ENCODE data around the gene MDM4. TPM values are rescaled to one million over a fixed set of nuclear protein-coding genes. Genes with fewer than 3 reads are reported as not detected.

MDM4 gene
- total RNA-seq, 4 donors from 2014 or later = 64.3 to 140 (median 109) TPM

- no peak overlapping the region for H3K4me3 ChIP-seq
- H3K4me1 ChIP-seq = peaks cover 0 to 9% (median 2%) of the 10 kb centered on the region in 4 donors
- TF ChIP-seq CTCF (IDR thresholded peaks at IDR 0.05) = no peak
- no peak for TF ChIP-seq EP300 (IDR thresholded peaks at IDR 0.05; ENCODE audit: low read depth)
- no peak for TF ChIP-seq POLR2AphosphoS5 (IDR thresholded peaks at IDR 0.05)
- TF ChIP-seq POLR2A (IDR thresholded peaks at IDR 0.05) = no peak
- H3K9me3 ChIP-seq = no peaks in the 10 kb centered on the region
- in situ Hi-C loops (cut with MboI; ENCODE audit: low pct_ligation_motif_present in 1 of 4, low pct_unique_long_range_greater_than_20kb in 1 of 4, low sequenced_read_pairs in 3 of 4) (no loop called here), intact Hi-C loops (cut with DNase I; ENCODE audit: low total_unique reads) (no loop called here)
- no peaks in the 10 kb centered on the region for H3K27me3 ChIP-seq
- DNase-seq = no peak
- WGBS, 2 donors (ENCODE audit: low coverage in 1 of 2) = 71 to 88% methylated on average over 3 of the region's 3 CpGs
- no peak overlapping the region for H3K27ac ChIP-seq
- no peaks in the 10 kb centered on the region for H3K36me3 ChIP-seq
These were observed 75.4 kb downstream of the MDM4 start for GRCh38 chr1:204591473-204592090.

GRCh38 chr1:204592246-204592948 is 76.2 kb downstream of the MDM4 start:
- intact Hi-C loops (cut with DNase I; ENCODE audit: low total_unique reads) = no loop called here
- TF ChIP-seq POLR2AphosphoS5 (IDR thresholded peaks at IDR 0.05) (no peak), CTCF (IDR thresholded peaks at IDR 0.05) (no peak), POLR2A (IDR thresholded peaks at IDR 0.05) (no peak), EP300 (IDR thresholded peaks at IDR 0.05; ENCODE audit: low read depth) (no peak)
- Histone ChIP-seq H3K4me3 (no peak overlapping the region), H3K27ac (no peak overlapping the region), H3K36me3 (no peaks in the 10 kb centered on the region), H3K4me1 (peaks cover 0 to 9% (median 2%) of the 10 kb centered on the region in 4 donors), H3K27me3 (no peaks in the 10 kb centered on the region), H3K9me3 (no peaks in the 10 kb centered on the region)
- 44 to 46% methylated on average over 5 to 10 of the region's 10 CpGs for WGBS, 2 donors (ENCODE audit: low coverage in 1 of 2)
- no peak for DNase-seq
- in situ Hi-C loops (cut with MboI; ENCODE audit: low pct_ligation_motif_present in 1 of 4, low pct_unique_long_range_greater_than_20kb in 1 of 4, low sequenced_read_pairs in 3 of 4) = no loop called here

GRCh38 chr1:204598319-204598969 is 82.2 kb downstream of the MDM4 start:
- H3K36me3 ChIP-seq = no peaks in the 10 kb centered on the region
- H3K9me3 ChIP-seq = no peaks in the 10 kb centered on the region
- TF ChIP-seq POLR2AphosphoS5 (IDR thresholded peaks at IDR 0.05) = no peak
- TF ChIP-seq POLR2A (IDR thresholded peaks at IDR 0.05) = no peak
- TF ChIP-seq CTCF (IDR thresholded peaks at IDR 0.05) = no peak
- no peak for TF ChIP-seq EP300 (IDR thresholded peaks at IDR 0.05; ENCODE audit: low read depth)
- no peak overlapping the region for H3K27ac ChIP-seq
- WGBS, 2 donors (ENCODE audit: low coverage in 1 of 2) = 75 to 82% methylated on average over 2 to 4 of the region's 4 CpGs
- H3K27me3 ChIP-seq = no peaks in the 10 kb centered on the region
- DNase-seq = no peak
- in situ Hi-C loops (cut with MboI; ENCODE audit: low pct_ligation_motif_present in 1 of 4, low pct_unique_long_range_greater_than_20kb in 1 of 4, low sequenced_read_pairs in 3 of 4) (no loop called here), intact Hi-C loops (cut with DNase I; ENCODE audit: low total_unique reads) (no loop called here)
- no peaks in the 10 kb centered on the region for H3K4me1 ChIP-seq
- no peak overlapping the region for H3K4me3 ChIP-seq

GRCh38 chr1:204599098-204599497 is 82.9 kb downstream of the MDM4 start:
- TF ChIP-seq CTCF (IDR thresholded peaks at IDR 0.05) (no peak), EP300 (IDR thresholded peaks at IDR 0.05; ENCODE audit: low read depth) (no peak), POLR2A (IDR thresholded peaks at IDR 0.05) (no peak), POLR2AphosphoS5 (IDR thresholded peaks at IDR 0.05) (no peak)
- Histone ChIP-seq H3K4me3 (no peak overlapping the region), H3K36me3 (no peaks in the 10 kb centered on the region), H3K9me3 (no peaks in the 10 kb centered on the region), H3K4me1 (no peaks in the 10 kb centered on the region), H3K27ac (no peak overlapping the region), H3K27me3 (no peaks in the 10 kb centered on the region)
- intact Hi-C loops (cut with DNase I; ENCODE audit: low total_unique reads) (no loop called here), in situ Hi-C loops (cut with MboI; ENCODE audit: low pct_ligation_motif_present in 1 of 4, low pct_unique_long_range_greater_than_20kb in 1 of 4, low sequenced_read_pairs in 3 of 4) (no loop called here)
- no peak for DNase-seq
- 82 to 100% methylated on average over 1 to 7 of the region's 8 CpGs for WGBS, 2 donors (ENCODE audit: low coverage in 1 of 2)

Data from transverse colon (tissue), 4 donors.